Vagina (tissue), 2 donors: ENCODE data around the gene MCCC2. TPM values are rescaled to one million over a fixed set of nuclear protein-coding genes. Genes with fewer than 3 reads are reported as not detected.

ENCODE experiments used
- DNase-seq, 2 donors: peaks; one replicate each; pipeline ENCODE4 v3.0.0-alpha.2; 2017; ENCODE audit errors: extremely low spot score in 2 of 2
- H3K27ac ChIP-seq: fragments of 200-600 bp; sonication (generic); one replicate; pipeline ENCODE4 v1.5.1; 2019
- H3K27me3 ChIP-seq: fragments of 200-600 bp; sonication (generic); one replicate; pipeline ENCODE4 v1.5.1; 2019
- H3K36me3 ChIP-seq, 2 donors: fragments of 200-600 bp; sonication (generic); one replicate each; pipeline ENCODE4 v1.5.1; 2017 to 2019
- H3K4me1 ChIP-seq: fragments of 200-600 bp; sonication (generic); one replicate; pipeline ENCODE4 v1.5.1; 2019
- H3K4me3 ChIP-seq, 2 donors: fragments of 200-600 bp; sonication (generic); 1 replicate in 1 of 2; 2 replicates in 1 of 2; pipeline ENCODE4 v1.5.1; 2016 to 2019
- H3K9me3 ChIP-seq: fragments of 200-600 bp; sonication (generic); one replicate; pipeline ENCODE4 v1.5.1; 2019
- CTCF ChIP-seq, 3 experiments: fragments of 450-650 bp in 2 of 3; fragments of 200-600 bp in 1 of 3; sonication (generic) in 1 of 3; IDR thresholded peaks; one replicate each; pipeline ENCODE4 v1.5.1; 2017 to 2019; ENCODE audit warnings: antibody characterized with exemption in 3 of 3, mild to moderate bottlenecking in 2 of 3, moderate library complexity in 2 of 3
- POLR2A ChIP-seq, 2 donors: fragments of 450-650 bp; IDR thresholded peaks; one replicate each; pipeline ENCODE4 v1.6.1; 2017; ENCODE audit warnings: antibody characterized with exemption in 2 of 2, mild to moderate bottlenecking in 2 of 2, moderate library complexity in 2 of 2
- POLR2AphosphoS5 ChIP-seq, 2 donors: sonication (generic); formaldehyde crosslinking; IDR thresholded peaks; one replicate each; pipeline ENCODE4 v1.9.0; 2017; ENCODE audit warnings: antibody characterized with exemption in 2 of 2, mild to moderate bottlenecking in 2 of 2, low read depth in 1 of 2; ENCODE audit not compliant: insufficient read depth in 1 of 2
- intact Hi-C: fragments of 100-400 bp; cut with DNase I; formaldehyde crosslinking; loops from one replicate; pipeline ENCODE4 v1.15.1; 2023
- total RNA-seq: library from RNA; depleted of rRNA; stranded (reverse); fragments of >200 nt; gene quantifications from one replicate; pipeline ENCODE4 v1.2.3, GENCODE V29; 2016

The MCCC2 gene
- total RNA-seq, 1 donor from 2014 or later = 30.7 TPM

GRCh38 chr5:71589903-71590302 lies 2.8 kb downstream of the MCCC2 start:
- peaks cover 27% of the 10 kb centered on the region for H3K4me1 ChIP-seq
- intact Hi-C loops = no loop called here
- H3K9me3 ChIP-seq = no peaks in the 10 kb centered on the region
- H3K4me3 ChIP-seq = no peak overlapping the region
- H3K27me3 ChIP-seq = no peaks in the 10 kb centered on the region
- DNase-seq = no peak
- TF ChIP-seq POLR2A (IDR thresholded peaks at IDR 0.05) (no peak), CTCF (IDR thresholded peaks at IDR 0.05) (no peak), POLR2AphosphoS5 (IDR thresholded peaks at IDR 0.05; ENCODE audit: insufficient read depth in 1 of 2, low read depth in 1 of 2) (no peak)
- no peak overlapping the region for H3K27ac ChIP-seq
- peaks cover 0 to 4% of the 10 kb centered on the region in 2 donors for H3K36me3 ChIP-seq

DNA sequence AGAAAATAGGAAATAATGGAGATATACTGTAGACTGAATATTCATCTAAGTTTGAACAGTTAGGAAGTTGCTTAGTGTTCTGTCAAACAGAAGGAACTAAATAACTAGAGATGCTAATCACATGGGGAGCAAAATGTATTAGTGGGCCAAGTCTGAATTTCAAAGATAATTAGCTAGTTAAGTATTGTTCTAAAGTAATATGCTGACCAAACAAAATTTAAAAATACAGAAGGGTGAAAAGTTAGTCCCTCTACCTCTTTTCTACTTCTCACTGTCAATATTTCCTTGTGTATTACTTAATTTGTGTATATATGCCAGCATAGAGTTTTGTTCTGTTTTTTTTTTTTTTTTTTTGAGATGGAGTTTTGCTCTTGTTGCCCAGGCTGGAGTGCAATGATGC lies 4.0 kb downstream of the MCCC2 start:
- Histone ChIP-seq H3K36me3 (peaks cover 0 to 4% of the 10 kb centered on the region in 2 donors), H3K27ac (no peak overlapping the region), H3K9me3 (no peaks in the 10 kb centered on the region), H3K4me3 (no peak overlapping the region), H3K27me3 (no peaks in the 10 kb centered on the region), H3K4me1 (peaks cover 27% of the 10 kb centered on the region)
- intact Hi-C loops = no loop called here
- no peak for DNase-seq
- TF ChIP-seq POLR2AphosphoS5 (IDR thresholded peaks at IDR 0.05; ENCODE audit: insufficient read depth in 1 of 2, low read depth in 1 of 2) = no peak
- no peak for TF ChIP-seq CTCF (IDR thresholded peaks at IDR 0.05)
- no peak for TF ChIP-seq POLR2A (IDR thresholded peaks at IDR 0.05)

- no peaks in the 10 kb centered on the region for H3K27me3 ChIP-seq
- H3K9me3 ChIP-seq = no peaks in the 10 kb centered on the region
- DNase-seq = no peak
- H3K36me3 ChIP-seq = peaks cover 0 to 29% of the 10 kb centered on the region in 2 donors
- TF ChIP-seq POLR2A (IDR thresholded peaks at IDR 0.05) (no peak), POLR2AphosphoS5 (IDR thresholded peaks at IDR 0.05; ENCODE audit: insufficient read depth in 1 of 2, low read depth in 1 of 2) (no peak), CTCF (IDR thresholded peaks at IDR 0.05) (no peak)
- intact Hi-C loops = no loop called here
- H3K4me3 ChIP-seq = no peak overlapping the region
- H3K27ac ChIP-seq = no peak overlapping the region
- H3K4me1 ChIP-seq = peaks cover 12% of the 10 kb centered on the region
Observed at GRCh38 chr5:71596169-71596568, 9.0 kb downstream of the MCCC2 start.

GRCh38 chr5:71597001-71597400 lies 9.9 kb downstream of the MCCC2 start:
- Histone ChIP-seq H3K4me3 (no peak overlapping the region), H3K36me3 (peaks cover 0 to 29% of the 10 kb centered on the region in 2 donors), H3K27me3 (no peaks in the 10 kb centered on the region), H3K9me3 (no peaks in the 10 kb centered on the region), H3K27ac (no peak overlapping the region), H3K4me1 (peaks cover 20% of the 10 kb centered on the region)
- no peak for DNase-seq
- TF ChIP-seq POLR2A (IDR thresholded peaks at IDR 0.05) (no peak), CTCF (IDR thresholded peaks at IDR 0.05) (no peak), POLR2AphosphoS5 (IDR thresholded peaks at IDR 0.05; ENCODE audit: insufficient read depth in 1 of 2, low read depth in 1 of 2) (no peak)
- intact Hi-C loops = no loop called here

DNA sequence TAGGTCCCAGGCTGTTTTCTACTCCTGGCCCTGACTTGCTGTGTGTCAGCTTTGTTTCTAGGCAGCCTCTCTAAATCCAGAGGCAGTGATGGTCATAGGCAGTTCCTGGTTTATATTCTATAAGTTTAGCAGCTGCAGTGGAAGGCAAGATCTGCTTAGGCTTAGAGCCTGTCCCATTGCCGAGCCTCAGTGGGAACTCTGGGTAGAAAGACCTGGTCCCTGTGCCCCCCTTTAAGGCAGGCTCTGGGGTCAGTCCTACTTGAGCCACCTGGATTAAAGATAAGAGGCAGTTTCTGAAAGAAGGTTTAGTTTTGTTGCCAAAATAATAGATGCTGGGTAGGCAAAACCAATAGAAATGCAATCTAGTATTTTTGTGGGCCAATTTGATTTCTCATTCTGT lies 13.6 kb downstream of the MCCC2 start:
- Histone ChIP-seq H3K27ac (peak overlapping the region; percentile 42), H3K36me3 (peaks cover 0 to 36% of the 10 kb centered on the region in 2 donors), H3K9me3 (no peaks in the 10 kb centered on the region), H3K27me3 (no peaks in the 10 kb centered on the region), H3K4me1 (peaks cover 21% of the 10 kb centered on the region), H3K4me3 (no peak overlapping the region)
- no peak for DNase-seq
- intact Hi-C loops = no loop called here
- TF ChIP-seq POLR2A (IDR thresholded peaks at IDR 0.05) (no peak), CTCF (IDR thresholded peaks at IDR 0.05) (no peak), POLR2AphosphoS5 (IDR thresholded peaks at IDR 0.05; ENCODE audit: insufficient read depth in 1 of 2, low read depth in 1 of 2) (no peak)
